Small intestine (tissue), 16 donors: ENCODE measurements around the gene RPS2. TPM values are rescaled to one million over a fixed set of nuclear protein-coding genes. Genes with fewer than 3 reads are reported as not detected.
"Not testable (repeated sequence)": the region's sequence is repeated elsewhere in the genome, so short reads cannot be mapped to it uniquely, and the experiment has no call there.

ENCODE experiments used
- DNase-seq, 2 donors: peaks; one replicate each; pipeline versions ENCODE4 v3.0.0 to v3.0.0-alpha.2; 2013
- FAIRE-seq: peaks from 2 replicates; lab custom pipeline; 2012; peaks lifted over from hg19 to GRCh38; lab: Jason Lieb, UNC
- H3K27ac ChIP-seq, 3 donors: one replicate each; pipeline ENCODE4 v1.5.1; 2013; ENCODE audit warnings: low read length in 2 of 3, mild to moderate bottlenecking in 2 of 3, control low read depth in 1 of 3, inconsistent platforms in 1 of 3, low read depth in 1 of 3, moderate library complexity in 1 of 3
- H3K27me3 ChIP-seq, 3 donors: one replicate each; pipeline ENCODE4 v1.6.1; 2013; ENCODE audit warnings: low read length in 3 of 3, inconsistent platforms in 1 of 3; ENCODE audit not compliant: control insufficient read depth in 3 of 3, insufficient read depth in 3 of 3
- H3K36me3 ChIP-seq, 3 donors: one replicate each; pipeline ENCODE4 v1.6.1; 2013; ENCODE audit warnings: low read length in 3 of 3, inconsistent platforms in 1 of 3, low read depth in 1 of 3, mild to moderate bottlenecking in 1 of 3, moderate library complexity in 1 of 3; ENCODE audit not compliant: control insufficient read depth in 3 of 3, insufficient read depth in 2 of 3
- H3K4me1 ChIP-seq, 3 donors: one replicate each; pipeline ENCODE4 v1.6.1; 2013; ENCODE audit warnings: low read length in 2 of 3, inconsistent platforms in 1 of 3, low read depth in 1 of 3, mild to moderate bottlenecking in 1 of 3, moderate library complexity in 1 of 3; ENCODE audit not compliant: control insufficient read depth in 3 of 3, insufficient read depth in 2 of 3
- H3K4me3 ChIP-seq, 3 donors: one replicate each; pipeline ENCODE4 v1.5.1; 2013; ENCODE audit warnings: low read length in 3 of 3, control low read depth in 1 of 3, inconsistent platforms in 1 of 3, low read depth in 1 of 3, mild to moderate bottlenecking in 1 of 3, moderate library complexity in 1 of 3
- H3K9me3 ChIP-seq, 2 donors: one replicate each; pipeline ENCODE4 v1.6.1; 2013; ENCODE audit warnings: low read depth in 1 of 2, low read length in 1 of 2; ENCODE audit not compliant: control insufficient read depth in 2 of 2, insufficient read depth in 1 of 2
- WGBS, 3 donors: extraction: QIAGEN DNeasy Blood & Tissue Kit; methylation state at CpG; one replicate each; pipeline ENCODE4 v1.1.7; 2013; 5-methylcytosine and 5-hydroxymethylcytosine counted together
- long read RNA-seq, 10 donors: transcript quantifications; one replicate each; lab custom pipeline, GENCODE V29; 2026
- polyA plus RNA-seq, 4 donors: library from polyadenylated mRNA; stranded (reverse) in 3 of 4; unstranded in 1 of 4; fragments of 200-250 nt in 3 of 4; fragments of 120-200 nt in 1 of 4; gene quantifications; one replicate each; pipeline versions ENCODE4 v1.2.1 to v1.2.3, GENCODE V29; 2013
- donor health status: healthy with polysubstance abuse.
- donor health status: control.
- donor health status: control.
- donor health status: Bipolar disorder and iron deficiency.
- donor health status: healthy.

Gene RPS2
- polyA plus RNA-seq: 1,000 to 10,000 TPM; 1,075 to 4,112 (median 2,558) TPM
- long read RNA-seq, donor 1: 0 reads
- long read RNA-seq, donor 2, transcript RPS2-201 (7 exons, 985 nt): major isoform, 849 of 1,479 reads
- long read RNA-seq, donor 2, partial matches to known transcripts: 579 of 1,479 reads
- long read RNA-seq, donor 2, other reads (novel, unspliced or antisense): 49 of 1,479 reads
- long read RNA-seq, donor 3, transcript RPS2-201 (7 exons, 985 nt): major isoform, 1,472 of 2,835 reads
- long read RNA-seq, donor 3, transcript RPS2-203 (3 exons, 878 nt): minor isoform, 11 of 2,835 reads
- long read RNA-seq, donor 3, partial matches to known transcripts: 1,283 of 2,835 reads
- long read RNA-seq, donor 3, other reads (novel, unspliced or antisense): 66 of 2,835 reads
- long read RNA-seq, donor 4, transcript RPS2-201 (7 exons, 985 nt): major isoform, 33 of 58 reads
- long read RNA-seq, donor 4, partial matches to known transcripts: 25 of 58 reads
- long read RNA-seq, donor 4, other reads (novel, unspliced or antisense): 0 of 58 reads
- long read RNA-seq, donor 5, transcript RPS2-201 (7 exons, 985 nt): major isoform, 512 of 1,034 reads
- long read RNA-seq, donor 5, partial matches to known transcripts: 501 of 1,034 reads
- long read RNA-seq, donor 5, other reads (novel, unspliced or antisense): 15 of 1,034 reads
- long read RNA-seq, donor 6, transcript RPS2-201 (7 exons, 985 nt): major isoform, 1,480 of 2,622 reads
- long read RNA-seq, donor 6, partial matches to known transcripts: 1,039 of 2,622 reads
- long read RNA-seq, donor 6, other reads (novel, unspliced or antisense): 100 of 2,622 reads
- long read RNA-seq, donor 7, transcript RPS2-203 (3 exons, 878 nt): minor isoform, 8 of 3,616 reads
- long read RNA-seq, donor 7, transcript RPS2-201 (7 exons, 985 nt): major isoform, 2,073 of 3,616 reads
- long read RNA-seq, donor 7, partial matches to known transcripts: 1,423 of 3,616 reads
- long read RNA-seq, donor 7, other reads (novel, unspliced or antisense): 108 of 3,616 reads
- long read RNA-seq, donor 8, transcript RPS2-201 (7 exons, 985 nt): major isoform, 282 of 394 reads
- long read RNA-seq, donor 8, partial matches to known transcripts: 112 of 394 reads
- long read RNA-seq, donor 8, other reads (novel, unspliced or antisense): 0 of 394 reads
- long read RNA-seq, donor 9, transcript RPS2-201 (7 exons, 985 nt): major isoform, 380 of 587 reads
- long read RNA-seq, donor 9, partial matches to known transcripts: 196 of 587 reads
- long read RNA-seq, donor 9, other reads (novel, unspliced or antisense): 9 of 587 reads
- long read RNA-seq, donor 10, transcript RPS2-203 (3 exons, 878 nt): minor isoform, 5 of 2,811 reads
- long read RNA-seq, donor 10, transcript RPS2-201 (7 exons, 985 nt): major isoform, 1,591 of 2,811 reads
- long read RNA-seq, donor 10, partial matches to known transcripts: 1,126 of 2,811 reads
- long read RNA-seq, donor 10, other reads (novel, unspliced or antisense): 86 of 2,811 reads

- no peak for FAIRE-seq
- Histone ChIP-seq H3K9me3 (no peaks in the 10 kb centered on the region), H3K4me3 (peak within 1 kb of the TSS; percentile 72 to 85 (median 75)), H3K27me3 (no peaks in the 10 kb centered on the region), H3K27ac (peak within 1 kb of the TSS; percentile 94 to 98 (median 98)), H3K4me1 (peaks cover 2 to 39% (median 3%) of the 10 kb centered on the region in 3 donors), H3K36me3 (peaks cover 3 to 43% (median 13%) of the 10 kb centered on the region in 3 donors)
- DNase-seq: peak; percentile 99
- WGBS, 3 donors: 0 to 1% (median 1%) methylated on average over 76 to 97 of the region's 97 CpGs
Measured at GRCh38 chr16:1964506-1965395, at the start of gene RPS2. TSS of gene RPS2 (minus strand) at chr16:1964826. CDS start at chr16:1964625, 201 bp downstream.

GRCh38 chr16:2013527-2013926, 48.9 kb upstream of the RPS2 start:
- no peak for DNase-seq
- Histone ChIP-seq H3K27ac (no peak overlapping the region), H3K9me3 (no peaks in the 10 kb centered on the region), H3K36me3 (no peaks in the 10 kb centered on the region), H3K27me3 (peaks cover 0 to 6% (median 0%) of the 10 kb centered on the region in 3 donors), H3K4me3 (no peak overlapping the region), H3K4me1 (peaks cover 0 to 23% (median 6%) of the 10 kb centered on the region in 3 donors)
- WGBS, 3 donors: 89 to 95% (median 92%) methylated on average over 15 of the region's 15 CpGs
- no peak for FAIRE-seq

GRCh38 chr16:2011726-2012125, 47.1 kb upstream of the RPS2 start:
- Histone ChIP-seq H3K36me3 (peaks cover 0 to 16% (median 0%) of the 10 kb centered on the region in 3 donors), H3K4me1 (peaks cover 0 to 41% (median 11%) of the 10 kb centered on the region in 3 donors)
- H3K9me3 ChIP-seq, H3K27ac ChIP-seq, H3K4me3 ChIP-seq, FAIRE-seq, H3K27me3 ChIP-seq, DNase-seq: not testable (repeated sequence)
- WGBS, 3 donors: 86 to 89% (median 88%) methylated on average over 9 of the region's 9 CpGs

GRCh38 chr16:2009791-2010510, 45.3 kb upstream of the RPS2 start, which contains the start of gene ZNF598:
TSS of gene ZNF598 (minus strand) at chr16:2009821.
- peak within 1 kb of the TSS; percentile 93 to 97 (median 94) for H3K27ac ChIP-seq
- FAIRE-seq (no peak), DNase-seq (peak; percentile 83 to 92)
- 2 to 4% (median 4%) methylated on average over 38 to 52 of the region's 52 CpGs for whole genome bisulfite sequencing, 3 donors
- H3K4me3 ChIP-seq: peak within 1 kb of the TSS; percentile 70 to 98 (median 85)
- H3K9me3 ChIP-seq: no peaks in the 10 kb centered on the region
- peaks cover 0 to 33% (median 11%) of the 10 kb centered on the region in 3 donors for H3K4me1 ChIP-seq
- peaks cover 0 to 34% (median 0%) of the 10 kb centered on the region in 3 donors for H3K36me3 ChIP-seq
- H3K27me3 ChIP-seq: no peaks in the 10 kb centered on the region

GRCh38 chr16:2009164-2009711, 44.6 kb upstream of the RPS2 start:
- FAIRE-seq (no peak), DNase-seq (peak; percentile 21 to 71)
- Histone ChIP-seq H3K4me1 (peaks cover 0 to 33% (median 13%) of the 10 kb centered on the region in 3 donors), H3K9me3 (no peaks in the 10 kb centered on the region), H3K27me3 (no peaks in the 10 kb centered on the region), H3K36me3 (peaks cover 0 to 41% (median 0%) of the 10 kb centered on the region in 3 donors), H3K27ac (peak overlapping the region; percentile 62 to 96 (median 94)), H3K4me3 (peak overlapping the region; percentile 58 to 98 (median 85))
- 0 to 1% (median 0%) methylated on average over 42 to 55 of the region's 55 CpGs for WGBS, 3 donors

GRCh38 chr16:2008631-2009163, 44.1 kb upstream of the RPS2 start:
- H3K9me3 ChIP-seq: no peaks in the 10 kb centered on the region
- DNase-seq: peak; percentile 39 to 59
- no peaks in the 10 kb centered on the region for H3K27me3 ChIP-seq
- FAIRE-seq: no peak
- peaks cover 0 to 38% (median 15%) of the 10 kb centered on the region in 3 donors for H3K4me1 ChIP-seq
- peak overlapping the region; percentile 58 to 98 (median 85) for H3K4me3 ChIP-seq
- H3K36me3 ChIP-seq: peaks cover 0 to 42% (median 0%) of the 10 kb centered on the region in 3 donors
- peak overlapping the region; percentile 62 to 96 (median 94) for H3K27ac ChIP-seq
- WGBS, 3 donors: 2 to 3% (median 2%) methylated on average over 23 of the region's 23 CpGs
